Suppressor macrophage treated with lipopolysaccharide for 4 hours (primary cell): ENCODE results near the gene SH3GL3.
A peak's percentile ranks its signal among the peaks of the same experiment; 100 is the strongest.

Source experiments
- DNase-seq: peaks from one replicate; pipeline ENCODE4 v3.0.0-alpha.2; 2020

The SH3GL3 gene, protein sequence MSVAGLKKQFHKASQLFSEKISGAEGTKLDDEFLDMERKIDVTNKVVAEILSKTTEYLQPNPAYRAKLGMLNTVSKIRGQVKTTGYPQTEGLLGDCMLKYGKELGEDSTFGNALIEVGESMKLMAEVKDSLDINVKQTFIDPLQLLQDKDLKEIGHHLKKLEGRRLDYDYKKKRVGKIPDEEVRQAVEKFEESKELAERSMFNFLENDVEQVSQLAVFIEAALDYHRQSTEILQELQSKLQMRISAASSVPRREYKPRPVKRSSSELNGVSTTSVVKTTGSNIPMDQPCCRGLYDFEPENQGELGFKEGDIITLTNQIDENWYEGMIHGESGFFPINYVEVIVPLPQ

DNA sequence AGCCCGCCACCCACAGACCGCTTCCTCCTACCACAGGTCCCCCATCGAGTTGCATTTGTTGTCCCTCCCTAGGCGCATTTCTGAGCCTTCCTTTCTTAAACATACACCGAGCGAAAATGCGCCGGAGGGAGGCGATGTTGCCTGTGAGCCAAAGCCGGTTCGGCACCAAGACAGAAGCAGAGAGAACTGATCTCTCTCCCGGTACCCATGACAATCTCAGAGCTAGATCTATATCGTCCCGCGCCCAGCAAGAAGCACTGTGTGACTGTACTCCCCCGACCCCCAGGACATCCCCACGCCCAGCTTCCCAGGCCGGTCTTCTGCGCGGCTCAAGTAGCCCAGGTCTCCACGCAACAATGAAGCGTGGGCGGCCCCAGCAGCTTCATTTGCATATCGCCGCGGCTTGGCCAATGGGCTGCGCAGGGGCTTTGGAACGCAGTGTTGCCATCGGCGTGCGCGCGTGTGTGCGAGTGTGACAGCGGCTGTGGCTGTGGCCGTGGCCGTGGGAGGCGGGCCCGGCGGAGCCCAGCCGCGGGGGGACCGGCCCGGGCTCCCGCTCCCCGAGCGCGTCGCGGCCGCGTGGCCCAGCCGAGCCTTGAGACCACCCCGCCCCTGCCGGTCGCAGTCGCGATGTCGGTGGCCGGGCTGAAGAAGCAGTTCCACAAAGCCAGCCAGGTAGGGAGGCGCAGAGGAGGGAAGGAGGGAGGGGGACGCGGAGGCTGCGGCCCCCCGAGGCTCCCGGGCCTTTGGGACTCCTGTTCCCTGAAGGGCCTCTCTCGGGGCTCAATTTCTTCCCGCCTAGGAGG, at the start of gene SH3GL3:
Gene SH3GL3, plus strand, starts transcription at position 438 of the 806 bp plus-strand sequence. Its CDS starts 193 bp downstream, at position 631.
- peak; percentile 62 for DNase-seq

DNA sequence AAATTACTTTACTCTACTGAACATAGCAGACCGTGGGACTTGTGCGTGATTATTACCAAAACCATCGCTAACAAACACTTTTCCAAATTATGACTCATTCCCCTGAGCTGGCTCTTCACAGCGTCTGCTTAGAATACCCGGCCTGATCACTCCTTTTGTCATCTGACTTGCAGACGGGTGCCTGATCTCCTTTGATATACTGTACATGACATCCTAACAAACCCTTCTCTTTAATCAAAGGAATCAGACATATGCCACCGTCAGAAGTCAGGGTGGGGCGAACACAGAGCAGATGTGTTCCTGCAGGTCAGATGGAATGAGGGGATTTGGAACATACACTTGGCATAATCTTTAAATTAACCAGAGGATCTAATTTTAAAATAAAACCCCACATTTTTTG, 48.5 kb upstream of the SH3GL3 start:
- DNase-seq = no peak

DNA sequence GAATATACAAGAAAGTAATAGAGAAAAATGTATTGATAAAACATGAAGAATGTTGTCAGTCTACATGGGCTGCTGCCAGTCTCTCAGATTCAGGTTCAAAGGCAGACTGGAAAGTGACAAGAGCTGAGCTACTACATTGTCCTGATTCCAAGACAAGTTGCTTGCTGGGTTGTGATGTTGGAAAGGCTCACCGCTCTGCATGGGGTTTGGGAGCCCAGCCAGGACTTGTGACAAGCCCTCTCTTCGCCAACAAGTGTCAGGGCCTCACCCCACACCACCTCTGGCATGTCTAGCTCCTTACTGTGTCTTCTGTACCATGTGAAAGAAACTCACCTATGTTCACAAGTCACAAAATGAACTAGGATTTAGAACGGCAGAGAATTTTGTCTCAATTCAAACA, 43.0 kb upstream of the SH3GL3 start:
- no peak for DNase-seq

DNA sequence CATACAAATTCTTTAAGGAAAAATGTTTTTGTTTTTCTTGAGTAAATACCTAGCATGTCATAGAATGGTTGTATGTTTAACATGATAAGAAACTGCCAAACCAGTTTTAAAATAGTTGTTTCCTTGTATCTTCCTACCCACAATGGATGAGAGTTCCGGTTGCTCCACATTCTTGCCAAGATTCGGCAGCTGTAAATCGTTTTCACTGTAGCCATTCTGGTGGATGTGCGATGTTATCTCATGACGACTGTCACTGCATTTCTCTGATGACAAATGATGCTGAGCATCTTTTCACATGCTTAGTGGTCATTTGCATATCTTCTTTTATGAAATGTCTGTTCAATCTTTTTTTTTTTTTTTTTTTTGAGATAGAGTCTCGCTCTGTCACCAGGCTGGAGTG, 36.6 kb upstream of the SH3GL3 start:
- no peak for DNase-seq

DNA sequence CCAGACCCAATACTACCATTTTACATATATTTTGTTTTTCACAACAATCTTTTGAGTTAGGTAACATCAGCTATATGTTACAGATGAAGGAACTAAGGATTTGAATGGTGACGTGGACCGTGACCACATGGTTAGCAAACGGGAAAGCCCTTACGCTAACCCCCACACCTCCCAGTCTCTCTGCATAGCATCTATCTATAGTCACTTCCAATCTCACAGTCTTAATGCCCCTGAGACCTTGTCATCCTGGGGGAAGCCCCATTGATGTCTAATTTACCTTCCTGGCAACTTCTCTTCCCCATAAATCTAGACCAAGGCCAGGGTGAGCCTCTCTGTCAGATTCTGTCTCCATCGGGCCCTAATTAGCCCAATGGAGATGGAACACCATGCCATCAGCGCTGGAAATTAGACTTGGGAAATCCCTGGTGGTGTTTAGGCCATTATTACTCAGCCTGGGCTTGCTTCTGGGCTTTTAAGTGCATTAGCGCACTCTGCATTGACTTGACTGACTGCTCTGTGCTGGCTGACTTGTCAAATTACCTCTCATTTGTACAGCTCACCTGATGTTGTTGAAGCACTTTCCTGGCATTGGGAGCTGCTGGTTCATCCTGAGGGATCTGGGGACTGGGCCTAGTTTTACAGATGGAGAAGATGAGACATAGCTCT, 34.0 kb upstream of the SH3GL3 start:
- DNase-seq = no peak

DNA sequence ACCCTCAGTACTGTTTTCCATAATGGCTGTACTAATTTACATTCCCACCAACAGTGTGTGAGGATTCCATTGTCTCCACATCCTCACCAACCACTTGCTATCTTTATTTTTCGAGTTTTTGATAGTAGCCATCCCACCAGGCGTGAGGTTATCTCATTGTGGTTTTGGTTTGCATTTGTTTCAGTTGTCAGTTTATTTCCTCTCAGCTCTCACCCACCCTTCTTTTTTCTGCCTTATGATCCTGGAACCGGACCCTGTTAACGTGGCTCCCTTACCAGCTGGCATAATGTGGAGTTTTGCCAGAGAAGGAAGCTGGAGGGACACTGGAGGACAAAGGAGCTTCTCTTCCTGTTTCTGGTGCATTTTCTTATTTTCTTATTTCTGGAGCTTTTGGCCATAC, 25.1 kb upstream of the SH3GL3 start:
- DNase-seq = no peak

DNA sequence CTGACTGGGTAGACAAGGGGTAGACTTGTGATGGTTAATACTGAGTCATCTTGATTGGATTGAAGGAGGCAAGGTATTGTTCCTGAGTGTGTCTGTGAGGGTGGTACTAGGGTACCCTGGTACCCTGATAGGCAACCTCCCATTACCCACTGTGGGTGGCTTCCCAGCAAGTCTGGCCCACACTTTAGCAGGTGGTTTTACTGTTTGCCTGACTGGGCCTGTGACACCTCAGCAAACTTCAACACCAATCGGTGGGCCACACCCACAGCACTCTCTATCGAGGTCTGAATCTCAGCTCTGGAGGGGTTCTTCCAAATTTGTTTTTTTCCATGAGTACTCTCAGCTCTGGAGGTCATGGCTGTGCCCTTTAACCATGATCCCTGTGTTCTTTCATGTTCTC, 24.6 kb upstream of the SH3GL3 start:
- no peak for DNase-seq

DNA sequence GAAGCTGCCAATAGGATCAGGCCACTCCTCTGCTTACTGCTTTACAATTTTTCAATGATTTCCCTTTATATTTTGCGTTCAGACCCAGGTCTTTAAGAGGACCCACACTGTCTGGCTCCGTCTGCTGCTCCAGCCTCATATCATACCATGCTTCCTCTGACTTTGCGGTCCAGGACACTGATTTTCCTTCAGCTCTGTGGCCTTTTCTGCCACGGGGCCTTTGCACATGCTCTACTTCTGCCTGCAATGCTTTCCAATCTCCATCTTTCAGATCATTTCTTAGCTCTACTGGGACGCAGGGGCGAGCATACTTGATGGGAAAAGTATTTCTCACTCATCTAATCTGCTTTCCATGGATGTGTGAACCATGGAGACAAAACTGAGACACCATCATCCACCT, 23.0 kb upstream of the SH3GL3 start:
- no peak for DNase-seq

DNA sequence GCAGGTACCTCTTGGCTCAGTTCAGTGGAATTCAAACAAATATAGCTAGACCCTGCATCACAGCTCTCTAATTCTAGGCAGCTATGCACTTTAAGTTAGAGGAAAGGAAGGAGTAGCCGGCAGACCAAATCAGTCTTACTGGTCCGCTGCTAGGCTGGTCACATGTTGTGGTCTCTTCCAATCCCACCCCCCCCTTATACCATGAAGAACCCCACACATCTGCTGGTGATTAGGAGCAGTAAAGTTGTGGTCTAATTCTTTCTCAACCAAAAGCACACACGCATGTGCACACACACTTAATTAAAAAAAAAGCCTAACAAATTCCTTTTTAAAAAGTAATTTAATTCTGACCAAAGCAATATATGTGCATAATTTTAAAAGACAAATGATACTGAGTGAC, 16.7 kb upstream of the SH3GL3 start:
- no peak for DNase-seq

DNA sequence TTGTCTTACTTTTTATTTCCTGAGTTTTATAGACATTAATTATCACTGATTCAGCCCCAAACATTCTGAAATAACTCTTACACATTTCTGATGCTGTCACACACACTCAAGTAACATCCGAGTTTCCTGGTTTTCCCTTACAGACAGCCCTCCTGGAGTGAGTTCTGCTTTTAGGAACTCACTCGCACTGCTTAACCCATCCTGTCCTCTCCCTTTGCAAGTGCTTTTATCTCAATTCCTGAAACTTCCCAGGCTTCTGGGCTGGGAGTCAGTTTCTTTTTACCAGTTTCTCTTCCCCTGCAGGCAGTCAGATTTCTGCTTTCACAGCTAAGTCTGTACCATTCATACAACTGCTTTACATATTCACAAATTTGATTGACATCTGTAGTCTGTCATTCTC, 15.6 kb upstream of the SH3GL3 start:
- DNase-seq = peak; percentile 36

DNA sequence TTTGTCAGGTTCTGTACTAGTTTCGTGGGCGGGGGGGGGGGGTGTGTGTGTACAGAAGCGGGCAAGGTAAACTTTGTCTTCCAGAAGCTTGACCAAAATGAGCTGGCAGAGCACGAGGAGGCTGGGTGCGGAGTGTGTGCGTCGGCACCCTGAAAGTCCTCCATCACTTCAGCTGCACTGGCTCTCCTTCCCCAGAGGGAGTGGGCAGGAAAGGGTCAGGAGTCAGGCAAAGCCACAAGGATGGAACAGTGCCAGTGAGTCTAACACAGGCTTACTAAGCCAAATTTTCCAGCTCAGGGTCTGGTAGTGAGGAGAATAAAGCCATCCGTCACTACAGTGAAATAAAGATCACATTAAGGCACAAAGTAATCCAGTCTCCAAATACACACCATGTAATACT, 11.9 kb upstream of the SH3GL3 start:
- DNase-seq = no peak

DNA sequence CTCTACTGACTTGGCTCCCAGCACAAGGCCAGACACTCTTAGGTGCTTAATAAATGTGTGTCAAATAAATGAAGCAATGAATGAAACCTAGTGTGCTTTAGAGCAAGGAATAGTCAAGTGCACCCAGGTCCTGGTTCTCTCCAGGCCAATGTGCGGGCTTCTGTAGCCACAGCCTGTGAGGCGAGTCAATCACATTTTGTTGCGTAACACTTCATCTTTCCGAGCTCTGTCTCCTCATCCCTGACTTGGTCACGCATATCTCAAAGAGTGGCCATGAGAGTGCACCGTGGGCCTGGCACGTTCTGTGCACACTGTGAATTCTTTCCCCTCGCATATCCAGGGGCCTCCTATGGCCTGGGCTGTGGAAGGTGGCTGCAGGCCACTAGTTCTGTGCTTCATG, 11.4 kb upstream of the SH3GL3 start:
- DNase-seq = no peak

DNA sequence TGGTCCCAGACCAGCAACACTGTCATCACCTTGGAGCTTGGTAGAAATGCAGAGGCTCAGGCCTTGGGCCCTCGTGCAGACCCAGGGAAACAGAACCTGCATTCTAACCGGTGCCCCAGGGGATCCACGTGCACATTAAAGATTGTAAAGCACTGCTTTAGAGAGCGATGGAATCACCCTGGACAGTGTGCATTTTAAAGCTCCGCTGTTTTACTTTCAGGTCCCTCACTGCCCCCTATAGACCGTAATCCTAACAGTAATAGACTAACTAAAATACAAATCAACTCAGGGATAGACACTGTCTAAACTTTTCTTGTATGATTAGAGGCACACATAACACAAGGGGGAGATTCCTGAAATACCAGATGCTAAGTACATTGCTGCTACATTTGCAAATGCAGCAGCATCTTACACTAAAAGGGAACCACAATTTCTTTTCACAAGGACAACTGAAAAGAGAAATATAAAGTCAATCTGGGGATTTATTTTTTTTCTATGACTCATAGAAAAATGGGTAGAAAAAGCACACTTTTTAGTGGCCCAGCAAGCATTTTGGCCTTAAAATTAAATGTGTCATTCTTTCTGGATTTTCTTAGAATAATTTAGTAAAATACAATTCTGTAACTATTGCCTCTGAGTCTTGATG, 10.5 kb upstream of the SH3GL3 start:
- peak; percentile 26 for DNase-seq

DNA sequence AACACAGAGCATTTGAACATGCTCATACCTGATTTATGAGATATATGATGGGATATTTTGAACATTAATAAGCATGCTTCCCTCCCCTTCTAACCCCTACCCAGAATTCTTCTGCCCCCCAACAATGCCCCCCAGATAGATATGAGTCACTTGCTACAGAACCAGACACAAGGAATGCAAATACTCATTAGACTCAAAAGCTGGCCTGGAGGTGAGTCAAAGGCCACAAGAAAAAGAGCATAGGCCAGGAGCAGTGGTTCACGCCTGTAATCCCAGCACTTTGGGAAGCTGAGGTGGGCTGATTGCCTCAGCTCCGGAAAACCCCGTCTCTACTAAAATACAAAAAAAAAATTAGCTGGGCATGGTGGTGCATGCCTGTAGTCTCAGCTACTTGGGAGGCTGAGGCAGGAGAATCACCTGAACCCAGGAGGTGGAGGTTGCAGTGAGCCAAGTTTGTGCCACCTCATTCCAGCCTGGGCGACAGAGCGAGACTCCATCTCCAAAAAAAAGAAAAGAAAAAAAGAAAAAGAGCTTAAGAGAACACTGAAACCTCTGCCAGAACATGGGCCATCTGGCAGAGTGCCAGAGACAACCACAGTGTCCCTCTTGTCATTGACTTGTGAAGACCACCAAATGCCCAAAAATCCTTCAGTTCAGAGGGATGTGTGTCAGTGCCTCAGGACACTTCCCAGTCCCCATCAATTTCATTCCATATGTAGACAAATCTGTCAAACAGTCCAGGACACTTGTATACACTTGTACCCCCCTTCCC, 3.9 kb upstream of the SH3GL3 start:
- no peak for DNase-seq

DNA sequence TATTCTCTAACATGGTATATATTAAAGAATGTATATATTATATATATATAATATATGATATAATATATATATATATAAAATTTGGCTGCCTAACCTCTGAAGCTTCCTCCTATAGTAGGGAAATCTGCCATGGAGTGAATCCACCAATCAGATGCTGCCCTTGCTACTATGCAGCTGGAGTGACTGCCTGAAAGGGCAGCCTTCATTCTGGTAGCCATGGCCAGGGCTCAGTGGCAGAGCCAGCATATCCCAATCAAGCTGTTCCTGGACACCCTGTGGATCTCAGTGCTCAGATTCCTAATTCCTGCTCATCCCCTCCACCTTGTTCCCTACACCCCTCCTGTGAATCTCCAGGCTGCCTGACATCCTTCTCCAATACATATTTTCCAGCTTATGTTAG, 2.2 kb upstream of the SH3GL3 start:
- DNase-seq = no peak

DNA sequence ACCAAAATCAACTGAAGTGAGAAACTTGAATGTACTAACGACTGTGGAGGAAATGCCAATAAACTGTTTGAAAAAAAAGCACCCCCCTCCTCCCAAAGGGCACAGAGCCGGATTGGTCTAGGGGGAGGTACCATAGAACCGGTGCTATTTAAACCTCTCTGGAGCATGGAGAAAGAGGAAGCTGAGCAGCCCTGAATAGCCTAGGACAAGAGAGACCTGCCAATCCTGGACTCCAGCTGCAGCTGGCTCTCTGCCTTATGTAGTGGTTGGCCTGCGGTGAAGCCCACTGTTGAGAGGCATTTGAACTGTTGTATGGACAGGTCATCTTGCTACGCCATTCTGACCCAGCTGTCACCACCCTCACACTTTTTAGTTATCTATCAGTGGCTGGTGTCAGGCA, 1.5 kb upstream of the SH3GL3 start:
- DNase-seq = no peak

DNA sequence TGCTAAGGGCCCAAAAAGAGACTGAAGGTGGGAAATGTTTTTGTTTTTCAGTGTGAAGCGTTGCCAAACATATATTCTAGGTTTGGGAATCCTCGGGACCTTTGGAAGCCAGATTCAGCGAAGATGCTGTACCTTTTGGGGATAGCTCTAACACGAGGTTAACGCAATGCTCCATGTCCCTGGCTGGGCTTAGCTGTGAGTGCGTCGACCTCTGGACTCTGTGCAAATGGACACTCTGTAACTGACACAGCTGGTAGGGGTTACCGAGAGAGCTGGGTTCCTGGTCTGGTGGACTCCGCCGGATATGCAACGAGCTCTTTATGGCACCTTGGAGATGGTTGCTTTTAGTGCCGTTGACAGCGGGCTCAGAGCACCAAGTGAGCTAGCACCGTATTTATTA, 724 bp upstream of the SH3GL3 start:
- no peak for DNase-seq

DNA sequence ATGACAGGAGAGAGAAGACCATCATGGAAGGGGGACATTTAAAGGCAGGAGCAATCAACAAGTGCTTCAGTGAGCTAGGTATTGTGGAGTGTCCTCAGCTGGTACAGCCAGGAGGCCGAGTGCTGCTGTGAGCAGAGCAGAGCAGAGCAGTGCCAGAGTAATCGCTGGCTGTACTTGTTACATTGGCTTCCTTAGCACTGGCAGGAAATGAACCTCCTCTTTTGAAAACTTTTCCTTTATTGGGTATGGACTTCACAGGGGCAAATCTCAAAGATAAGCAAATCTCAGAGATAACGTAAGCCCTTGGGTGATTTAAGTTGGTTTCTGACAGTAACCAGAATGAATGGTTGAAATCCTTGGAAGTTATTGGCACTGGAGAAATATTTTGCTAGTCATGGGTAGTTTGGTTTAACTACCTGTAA, 2.1 kb downstream of the SH3GL3 start:
- DNase-seq = no peak

DNA sequence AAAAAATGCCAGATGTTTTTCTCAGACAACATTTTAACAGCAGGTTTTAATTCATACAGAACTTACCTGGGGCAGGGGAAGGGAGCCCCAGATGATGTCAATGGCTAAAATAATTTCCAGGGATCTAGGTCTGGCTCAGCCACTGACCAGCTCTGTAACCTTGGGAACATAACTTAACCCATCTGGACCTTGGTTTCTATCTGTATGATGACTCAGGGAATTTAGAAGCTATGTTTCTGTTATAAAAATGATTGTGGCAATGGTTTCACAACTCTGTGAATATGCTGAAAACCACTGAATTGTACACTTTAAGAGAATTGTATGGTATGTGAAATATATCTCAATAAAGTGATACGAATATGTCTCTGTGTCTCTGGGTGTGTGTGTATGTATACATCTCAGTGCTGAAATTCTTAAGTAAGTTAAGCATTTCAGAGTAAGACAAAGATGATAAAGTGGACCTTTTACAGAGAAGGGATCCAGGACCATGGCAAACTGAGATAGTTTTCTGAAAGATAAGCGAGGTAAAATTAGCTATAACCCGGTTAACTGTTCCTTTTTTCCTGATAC, 2.9 kb downstream of the SH3GL3 start:
- DNase-seq = no peak

DNA sequence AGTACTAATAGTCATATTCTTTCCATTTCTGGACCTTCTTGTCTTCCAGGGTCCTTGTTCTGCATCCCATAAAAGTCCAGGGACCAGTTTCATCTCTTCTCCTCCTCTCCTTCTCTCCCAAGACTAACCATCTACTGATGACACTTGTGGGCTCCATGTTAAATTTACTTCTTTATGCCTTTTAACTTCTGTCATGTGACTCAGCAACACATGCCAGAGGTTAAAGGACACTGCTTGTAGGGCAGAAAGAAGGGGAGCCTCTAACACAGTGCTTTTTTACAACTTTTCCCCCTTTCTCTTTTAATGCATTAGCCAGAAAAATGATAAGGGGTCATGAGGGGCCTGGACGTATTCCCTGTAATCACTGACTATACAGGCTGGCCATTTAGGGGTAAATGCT, 10.0 kb downstream of the SH3GL3 start:
- no peak for DNase-seq

DNA sequence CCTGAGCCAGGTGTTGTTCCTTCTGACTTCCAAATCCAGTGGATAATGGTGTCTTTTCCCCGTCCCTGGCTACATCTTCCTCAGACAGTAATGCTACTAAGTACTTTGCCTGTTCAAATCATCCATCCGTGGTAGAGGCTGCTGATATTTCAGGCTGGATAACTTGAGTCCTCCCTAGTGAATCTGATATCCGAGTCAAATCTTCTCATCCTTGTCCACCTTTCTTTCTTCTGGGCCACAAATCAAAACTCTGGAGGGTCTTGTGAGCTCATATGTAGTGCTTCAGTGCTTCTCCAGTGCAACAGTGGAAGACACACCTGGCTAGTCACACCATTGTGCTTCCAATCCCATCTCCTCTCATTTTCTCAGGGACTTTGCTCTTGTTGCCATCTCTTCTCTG, 11.2 kb downstream of the SH3GL3 start:
- no peak for DNase-seq

DNA sequence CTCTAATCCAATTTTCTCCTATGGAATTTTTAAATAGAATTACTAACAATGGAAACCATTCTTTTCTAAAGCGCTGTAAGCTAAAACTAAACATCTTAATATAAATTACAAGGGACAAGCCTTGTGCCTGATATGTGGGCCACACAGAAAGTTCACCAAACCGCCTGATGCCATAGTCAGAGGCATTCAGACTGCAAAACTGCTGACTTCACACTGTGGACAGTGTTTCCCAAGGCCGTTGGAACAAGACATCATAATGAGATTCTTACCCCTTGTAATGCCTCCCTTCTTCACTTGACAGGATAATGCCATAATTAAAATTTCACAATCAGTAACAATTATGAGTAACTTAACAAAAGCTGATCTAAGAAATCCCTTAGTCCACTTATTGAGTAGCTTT, 14.9 kb downstream of the SH3GL3 start:
- no peak for DNase-seq
